DMS114 treated with DMSO at 0.1 percent for 48 hours (cell line): ENCODE measurements around the gene MFAP3L.
"Not testable (repeated sequence)": the region's sequence is repeated elsewhere in the genome, so short reads cannot be mapped to it uniquely, and the experiment has no call there.

Experiments used
- DNase-seq: peaks from one replicate; lab custom pipeline; 2025; ENCODE audit not compliant: unreplicated experiment; lab: John Stamatoyannopoulos, UW

MFAP3L gene

GRCh38 chr4:169948271-169948670 is 77.9 kb downstream of the MFAP3L start:
- no peak for DNase-seq

- DNase-seq, result no peak
Observed at GRCh38 chr4:169945636-169946035, 80.6 kb downstream of the MFAP3L start.

GRCh38 chr4:169943601-169944000 is 82.6 kb downstream of the MFAP3L start:
- DNase-seq, result not testable (repeated sequence)

GRCh38 chr4:169941141-169941540 is 85.1 kb downstream of the MFAP3L start:
- no peak for DNase-seq

- DNase-seq, result no peak
Observed at GRCh38 chr4:169940460-169940859, 85.7 kb downstream of the MFAP3L start.
